GM23338 (cell line): Measurements from ENCODE around the gene ITPR2.

ENCODE experiments used
- EZH2 ChIP-seq: fragments of 200-600 bp; sonication (generic); IDR thresholded peaks from one replicate; pipeline ENCODE4 v1.8.0; 2017; ENCODE audit warnings: antibody characterized with exemption, mild to moderate bottlenecking, low read depth; ENCODE audit not compliant: unreplicated experiment
- TF ChIP-seq, protein P1 (sequence below), 2 experiments: fragments of 200-600 bp in 1 of 2; sonication (generic) in 1 of 2; conservative IDR thresholded peaks; 2 replicates each; pipeline versions ENCODE4 v1.5.1 to v1.6.1; 2016 to 2017; ENCODE audit warnings: antibody characterized with exemption in 2 of 2, low read depth in 2 of 2, mild to moderate bottlenecking in 2 of 2, moderate library complexity in 1 of 2

DNA sequence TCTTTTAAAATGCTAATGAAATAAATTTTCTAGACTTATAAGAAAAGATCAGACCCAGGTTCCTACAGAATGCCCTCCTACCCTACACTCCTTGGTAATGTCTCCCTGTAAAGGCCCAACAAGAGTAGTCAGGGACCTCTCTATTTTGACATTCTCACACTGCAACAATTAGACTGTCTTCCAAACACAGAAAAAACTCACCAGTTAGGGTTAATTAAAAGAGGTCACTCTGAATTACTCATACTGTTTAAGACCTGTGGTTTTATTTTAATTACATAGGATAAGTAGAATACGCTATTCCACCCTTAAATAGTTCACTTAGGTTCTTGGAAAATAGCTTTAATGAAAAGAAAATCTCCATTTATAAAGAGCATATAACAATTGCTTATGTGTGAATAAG, 142.4 kb downstream of the ITPR2 start:
- no peak for TF ChIP-seq EZH2
- TF ChIP-seq, protein P1, sequence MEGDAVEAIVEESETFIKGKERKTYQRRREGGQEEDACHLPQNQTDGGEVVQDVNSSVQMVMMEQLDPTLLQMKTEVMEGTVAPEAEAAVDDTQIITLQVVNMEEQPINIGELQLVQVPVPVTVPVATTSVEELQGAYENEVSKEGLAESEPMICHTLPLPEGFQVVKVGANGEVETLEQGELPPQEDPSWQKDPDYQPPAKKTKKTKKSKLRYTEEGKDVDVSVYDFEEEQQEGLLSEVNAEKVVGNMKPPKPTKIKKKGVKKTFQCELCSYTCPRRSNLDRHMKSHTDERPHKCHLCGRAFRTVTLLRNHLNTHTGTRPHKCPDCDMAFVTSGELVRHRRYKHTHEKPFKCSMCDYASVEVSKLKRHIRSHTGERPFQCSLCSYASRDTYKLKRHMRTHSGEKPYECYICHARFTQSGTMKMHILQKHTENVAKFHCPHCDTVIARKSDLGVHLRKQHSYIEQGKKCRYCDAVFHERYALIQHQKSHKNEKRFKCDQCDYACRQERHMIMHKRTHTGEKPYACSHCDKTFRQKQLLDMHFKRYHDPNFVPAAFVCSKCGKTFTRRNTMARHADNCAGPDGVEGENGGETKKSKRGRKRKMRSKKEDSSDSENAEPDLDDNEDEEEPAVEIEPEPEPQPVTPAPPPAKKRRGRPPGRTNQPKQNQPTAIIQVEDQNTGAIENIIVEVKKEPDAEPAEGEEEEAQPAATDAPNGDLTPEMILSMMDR (conservative IDR thresholded peaks at IDR 0.05; ENCODE audit: low read depth in 2 of 2): no peak
